NCI-H510A (cell line): ENCODE results near the gene SOSTDC1.
"Not testable (repeated sequence)": the region's sequence is repeated elsewhere in the genome, so short reads cannot be mapped to it uniquely, and the experiment has no call there.

Experiments
- DNase-seq: peaks from one replicate; lab custom pipeline; 2025; lab: John Stamatoyannopoulos, UW

Gene SOSTDC1

GRCh38 chr7:16462431-16462889, 3.1 kb downstream of the SOSTDC1 start:
- no peak for DNase-seq

- DNase-seq, result no peak
Measured at GRCh38 chr7:16460789-16461493, 4.6 kb downstream of the SOSTDC1 start.

DNA sequence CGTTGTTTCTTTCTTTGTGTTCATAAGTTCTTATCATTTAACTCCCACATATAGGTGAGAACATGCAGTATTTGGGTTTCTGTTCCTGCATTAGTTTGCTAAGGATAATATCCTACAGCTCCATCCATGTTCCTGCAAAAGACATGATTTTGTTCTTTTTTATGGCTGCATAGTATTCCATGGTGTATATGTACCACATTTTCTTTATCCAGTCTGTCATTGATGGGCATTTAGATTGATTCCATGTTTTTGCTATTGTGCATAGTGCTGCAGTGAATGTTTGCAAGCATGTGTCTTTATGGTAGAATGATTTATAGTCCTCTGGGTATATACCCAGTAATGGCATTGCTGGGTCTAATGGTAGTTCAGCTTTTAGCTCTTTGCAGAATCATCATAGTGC, 9.2 kb downstream of the SOSTDC1 start:
- DNase-seq, result not testable (repeated sequence)

DNA sequence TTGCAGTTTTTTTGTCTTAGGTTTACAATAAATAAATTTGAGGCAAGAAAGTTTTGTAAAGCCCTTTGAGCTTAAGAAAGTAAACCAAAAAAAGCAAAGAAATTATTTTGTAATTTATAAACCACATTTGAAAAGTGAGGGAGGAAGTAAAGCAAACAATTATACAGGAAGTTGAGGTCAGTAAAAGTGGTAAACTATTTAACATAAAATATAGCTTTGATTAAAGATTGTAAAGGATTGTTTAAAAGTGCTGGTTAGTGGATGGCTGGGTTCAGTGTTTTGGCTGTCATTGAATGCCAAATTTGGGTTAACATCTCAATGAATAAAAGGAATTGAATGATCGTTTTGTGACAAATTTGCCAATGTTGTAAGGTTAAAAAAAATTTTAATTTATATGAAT, 9.9 kb downstream of the SOSTDC1 start:
- no peak for DNase-seq

- no peak for DNase-seq
Measured at GRCh38 chr7:16450366-16450765, 15.2 kb downstream of the SOSTDC1 start.

DNA sequence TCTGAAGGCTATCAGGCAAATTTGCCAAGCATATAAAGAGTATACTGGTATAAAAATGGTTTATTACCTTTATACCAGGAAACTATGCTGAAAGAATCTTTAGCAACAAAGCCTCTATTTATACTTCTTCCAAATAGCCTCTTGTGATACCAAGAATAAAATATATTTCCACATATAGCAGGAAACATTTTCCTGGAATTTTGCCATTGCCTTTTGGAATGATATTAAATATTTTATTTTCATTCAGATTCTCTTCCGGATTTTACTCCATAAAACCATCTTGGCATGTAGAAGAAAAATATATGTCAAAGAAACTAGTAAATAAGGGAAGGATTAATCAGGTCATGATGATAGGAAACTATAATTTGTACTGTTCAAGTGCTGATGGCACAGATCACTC, 17.7 kb downstream of the SOSTDC1 start:
- DNase-seq, result no peak

- DNase-seq, result no peak
Measured at GRCh38 chr7:16446508-16446907, 19.0 kb downstream of the SOSTDC1 start.

- not testable (repeated sequence) for DNase-seq
Measured at GRCh38 chr7:16443871-16444270, 21.7 kb downstream of the SOSTDC1 start.

DNA sequence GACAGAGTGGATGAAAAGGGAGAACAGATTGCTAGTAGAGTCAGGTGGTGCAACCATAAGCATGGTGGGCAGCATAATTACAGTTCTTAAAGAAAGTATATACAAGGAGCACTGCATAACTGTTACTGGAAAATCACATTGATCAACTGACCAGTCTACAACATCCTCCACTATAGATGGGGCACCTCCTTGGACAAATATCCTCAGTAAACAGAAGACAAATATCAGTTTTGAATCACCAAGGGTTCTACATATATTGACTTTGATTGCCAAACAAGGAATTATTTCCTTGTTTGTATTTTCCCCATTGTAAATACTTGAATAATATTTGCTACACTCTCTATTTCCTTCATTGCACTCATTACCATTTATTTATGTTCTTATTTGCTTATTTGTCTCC, 26.6 kb downstream of the SOSTDC1 start:
- no peak for DNase-seq

DNA sequence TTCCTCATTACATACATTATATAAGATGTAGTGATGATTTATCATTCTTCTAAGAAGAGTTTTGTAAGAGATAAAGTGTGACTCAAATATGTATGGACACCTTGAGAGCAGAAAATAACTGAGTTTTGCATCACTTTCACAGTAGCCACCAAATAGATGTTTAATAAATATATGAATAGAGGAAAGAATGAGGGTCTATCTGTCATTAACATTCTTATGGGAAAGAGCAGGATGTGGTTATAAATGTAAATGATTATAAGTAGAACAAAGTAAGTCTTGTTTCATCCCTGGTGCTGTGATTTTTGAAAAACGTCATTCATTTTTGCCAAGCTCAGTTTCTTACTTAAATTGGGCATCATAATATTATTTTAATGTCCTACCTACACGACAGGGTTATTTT, 29.2 kb downstream of the SOSTDC1 start:
- DNase-seq, result no peak

DNA sequence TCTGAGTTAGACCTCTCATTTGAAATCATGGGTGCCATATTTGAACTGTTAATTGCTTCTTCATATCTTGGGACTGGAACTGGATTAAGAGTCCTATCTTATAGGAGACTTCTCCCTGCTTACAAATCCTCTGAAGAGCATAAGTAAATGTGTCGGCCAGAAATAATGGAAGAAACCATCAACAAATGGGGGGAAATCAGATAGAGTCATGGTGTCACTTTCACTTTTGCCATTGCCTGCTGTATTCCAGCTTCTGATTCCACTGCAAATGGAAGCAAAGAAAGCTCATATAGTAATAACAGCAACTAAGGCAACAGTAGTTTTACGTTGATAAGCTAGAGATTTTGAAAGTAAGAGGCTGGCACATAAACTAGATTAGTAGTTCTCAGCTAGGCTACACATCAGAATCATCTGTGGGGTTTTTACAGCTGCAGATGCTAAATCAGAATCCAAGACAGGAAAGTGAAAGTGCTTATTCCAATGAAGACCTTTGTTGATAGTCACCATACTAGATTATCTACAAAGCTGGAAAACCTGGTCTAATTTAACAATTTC, 31.9 kb downstream of the SOSTDC1 start:
- no peak for DNase-seq

GRCh38 chr7:16432425-16432731, 33.2 kb downstream of the SOSTDC1 start:
- DNase-seq, result no peak

DNA sequence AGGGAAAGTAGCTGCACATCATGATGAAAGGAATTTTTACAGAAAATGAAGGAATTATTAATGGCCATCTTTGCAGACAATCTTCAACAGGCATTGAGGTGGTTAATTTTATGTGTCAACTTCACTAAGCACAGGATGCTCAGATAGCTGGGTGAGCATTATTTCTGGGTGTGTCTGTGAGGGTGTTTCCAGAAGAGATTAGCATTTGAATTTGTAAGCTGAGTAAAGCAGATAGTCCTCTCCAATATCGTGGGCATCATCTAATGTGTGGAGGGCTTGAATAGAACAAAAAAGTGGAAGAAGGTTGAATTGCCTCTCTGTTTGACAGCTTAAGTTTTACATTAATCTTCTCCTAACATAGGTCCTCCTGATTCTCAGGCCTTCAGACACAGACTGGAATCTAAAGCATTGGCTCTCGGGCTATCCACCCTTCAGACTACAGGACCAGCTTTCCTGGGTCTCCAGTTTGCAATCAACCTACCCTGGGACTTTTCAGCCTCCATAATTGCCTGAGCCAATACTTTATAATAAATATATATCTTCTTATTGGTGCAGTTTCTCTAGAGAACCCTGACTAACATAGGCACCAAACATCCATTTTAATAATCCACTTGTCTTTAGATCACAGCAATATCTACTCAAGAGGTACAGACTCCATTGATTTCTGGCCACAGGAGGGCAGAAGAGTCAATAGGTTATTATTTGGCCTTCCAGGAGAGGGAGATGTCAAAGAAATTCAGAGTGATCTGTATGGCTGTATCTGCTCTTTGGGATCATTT, 33.7 kb downstream of the SOSTDC1 start:
- DNase-seq, result no peak

- DNase-seq, result no peak
Measured at GRCh38 chr7:16430133-16430532, 35.4 kb downstream of the SOSTDC1 start.

- no peak for DNase-seq
Measured at GRCh38 chr7:16428672-16429071, 36.9 kb downstream of the SOSTDC1 start.

DNA sequence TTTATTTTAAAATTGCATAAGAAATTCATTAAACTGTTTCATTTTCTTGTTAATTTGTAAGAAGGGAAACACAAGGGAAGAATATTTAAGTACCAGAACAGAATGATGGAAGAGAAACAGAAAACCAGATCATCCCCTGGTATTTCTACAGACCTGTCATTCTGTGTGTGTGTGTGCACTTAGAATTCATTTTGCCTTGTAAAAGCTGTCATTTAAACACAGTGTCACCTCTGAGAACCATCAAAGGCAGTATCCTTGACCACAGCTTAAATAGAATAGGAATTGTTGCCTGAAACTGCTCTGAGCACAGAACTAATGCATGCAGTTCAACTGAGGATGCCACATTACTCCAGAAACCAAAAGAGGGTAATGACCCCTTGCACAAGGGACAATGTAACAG, 37.4 kb downstream of the SOSTDC1 start:
- DNase-seq, result no peak

GRCh38 chr7:16423761-16424160, 41.8 kb downstream of the SOSTDC1 start:
- DNase-seq, result no peak

DNA sequence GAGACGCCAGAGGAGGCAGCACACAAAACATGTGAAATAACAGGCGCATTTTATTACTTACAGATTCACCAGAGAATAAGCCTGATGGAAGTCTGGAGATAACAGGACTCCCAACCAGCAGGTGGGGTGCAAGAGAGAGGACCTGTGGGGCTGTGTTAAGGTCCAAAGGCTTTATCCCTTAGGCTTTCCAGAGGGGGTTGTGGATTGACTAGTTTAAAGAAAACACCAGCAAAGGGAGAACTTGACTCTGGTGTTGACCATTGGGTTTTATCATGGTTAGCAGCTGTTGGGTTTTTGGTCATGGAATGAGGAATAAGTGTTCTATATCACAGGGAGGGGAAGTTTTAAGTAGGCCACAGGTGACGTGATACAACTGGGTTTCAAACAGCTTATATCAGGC, 42.6 kb downstream of the SOSTDC1 start:
- no peak for DNase-seq

DNA sequence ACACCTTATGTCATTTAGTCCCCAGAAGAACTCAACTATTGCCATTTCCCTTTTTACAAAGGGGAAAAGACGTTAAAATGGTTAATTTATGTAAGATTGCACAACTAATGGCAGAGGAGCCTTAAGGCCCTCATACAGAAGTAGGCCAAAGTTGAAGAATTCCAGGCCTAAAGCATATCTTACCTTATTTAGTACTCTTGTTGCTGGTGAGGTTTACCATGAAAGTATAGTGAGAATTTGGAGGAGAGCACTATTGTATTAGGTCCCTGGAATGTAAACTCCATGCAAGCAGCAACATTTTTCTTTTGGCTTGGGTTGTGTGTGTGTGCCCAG, 43.5 kb downstream of the SOSTDC1 start:
- no peak for DNase-seq

DNA sequence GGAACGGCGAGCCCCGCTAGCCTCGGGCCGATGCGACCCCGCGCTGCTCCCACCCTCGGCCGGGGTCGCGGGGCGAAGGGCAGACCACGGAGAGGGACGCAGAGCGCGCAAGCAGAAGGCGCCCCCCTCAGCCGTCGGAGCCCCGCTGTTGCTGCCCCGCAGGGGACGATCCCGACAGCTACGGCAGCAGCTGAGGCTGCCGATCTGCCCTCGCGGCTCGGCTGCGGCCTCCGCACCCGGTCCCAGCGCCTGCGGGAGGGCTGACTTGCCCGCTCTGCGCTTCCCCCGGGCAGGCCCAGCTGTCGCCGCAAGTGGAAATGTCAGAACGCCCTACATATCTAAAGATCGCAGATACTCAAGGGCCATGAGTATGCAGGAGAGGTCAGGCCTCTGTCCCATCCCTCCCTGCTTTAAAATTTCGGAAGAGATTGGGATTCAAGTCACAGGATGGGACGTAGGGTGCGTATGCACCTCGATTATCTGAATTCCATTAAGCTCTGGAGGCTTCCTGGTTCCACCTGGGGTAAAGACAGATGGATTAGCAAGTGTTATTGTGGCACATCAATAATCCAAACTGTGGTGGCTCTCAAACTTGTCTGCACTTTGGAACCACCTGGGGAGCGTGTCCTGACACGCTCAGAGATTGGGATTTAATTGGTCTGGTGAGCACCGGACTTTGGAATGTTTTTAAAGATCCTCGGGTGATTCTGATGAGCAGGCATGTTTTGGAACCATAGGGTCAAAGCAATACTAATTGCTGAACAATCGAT, 44.0 kb downstream of the SOSTDC1 start, which contains the start of gene CRPPA:
Gene CRPPA (minus strand): TSS at position 206 of the 770 bp plus-strand sequence. CDS start 216 bp downstream, outside the sequence.
- DNase-seq, result peak; percentile 33

- peak; percentile 87 for DNase-seq
Measured at GRCh38 chr7:16420649-16421332, 44.7 kb downstream of the SOSTDC1 start.

DNA sequence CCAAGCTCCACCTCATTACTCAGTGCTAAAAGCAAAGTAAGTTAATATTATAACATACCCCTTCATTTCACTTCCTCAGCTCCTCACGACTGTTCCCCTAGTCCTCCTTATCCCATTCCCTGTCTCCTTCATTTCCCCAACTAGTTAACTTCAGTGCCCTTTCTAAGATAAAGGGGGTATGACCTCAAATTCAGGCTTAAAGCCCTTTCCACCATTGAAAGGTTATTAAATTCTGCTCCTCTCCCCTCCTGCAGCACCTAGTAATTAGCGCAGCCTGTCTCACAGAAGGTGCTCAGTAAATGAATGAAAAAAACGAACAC, 45.2 kb downstream of the SOSTDC1 start:
- DNase-seq, result no peak
